SK-N-SH (cell line): ENCODE results near the gene MYO1H.

Source experiments
- NFIC ChIP-seq: IDR thresholded peaks from 2 replicates; pipeline ENCODE4 v1.4.0; 2012; ENCODE audit warnings: borderline replicate concordance
- POLR2AphosphoS5 ChIP-seq: IDR thresholded peaks from 2 replicates; pipeline ENCODE4 v1.6.1; 2012; ENCODE audit warnings: low read depth, low read length
- RAD21 ChIP-seq: IDR thresholded peaks from 2 replicates; pipeline ENCODE4 v1.6.1; 2012; ENCODE audit warnings: mild to moderate bottlenecking, low read length
- RXRA ChIP-seq: IDR thresholded peaks from 2 replicates; pipeline ENCODE4 v1.4.0; 2012; ENCODE audit warnings: low read depth, mild to moderate bottlenecking, borderline replicate concordance
- TF ChIP-seq, protein P1 (sequence below): fragments of 200-600 bp; sonication (generic); IDR thresholded peaks from 2 replicates; pipeline ENCODE4 v1.6.1; 2017; ENCODE audit warnings: antibody characterized with exemption, mild to moderate bottlenecking, moderate library complexity

DNA sequence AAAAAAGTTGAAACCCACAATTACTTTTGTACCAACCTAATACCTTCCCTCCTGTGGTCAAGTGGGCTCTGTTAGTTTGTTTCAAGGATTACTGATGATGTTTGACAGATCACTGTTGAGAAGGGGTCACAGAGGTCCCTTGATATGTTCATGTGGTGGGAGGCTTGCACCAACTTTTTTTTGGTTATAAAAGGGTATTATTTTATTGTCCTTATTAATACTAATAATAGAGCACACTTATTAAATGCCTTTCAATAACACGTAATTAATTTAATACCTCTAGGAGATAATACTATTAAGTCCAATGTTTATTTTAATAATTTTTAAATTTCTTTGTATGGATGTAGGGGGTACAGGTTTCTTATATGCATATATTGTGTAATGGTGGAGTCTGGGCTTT lies 134.2 kb downstream of the MYO1H start:
- TF ChIP-seq, protein P1, sequence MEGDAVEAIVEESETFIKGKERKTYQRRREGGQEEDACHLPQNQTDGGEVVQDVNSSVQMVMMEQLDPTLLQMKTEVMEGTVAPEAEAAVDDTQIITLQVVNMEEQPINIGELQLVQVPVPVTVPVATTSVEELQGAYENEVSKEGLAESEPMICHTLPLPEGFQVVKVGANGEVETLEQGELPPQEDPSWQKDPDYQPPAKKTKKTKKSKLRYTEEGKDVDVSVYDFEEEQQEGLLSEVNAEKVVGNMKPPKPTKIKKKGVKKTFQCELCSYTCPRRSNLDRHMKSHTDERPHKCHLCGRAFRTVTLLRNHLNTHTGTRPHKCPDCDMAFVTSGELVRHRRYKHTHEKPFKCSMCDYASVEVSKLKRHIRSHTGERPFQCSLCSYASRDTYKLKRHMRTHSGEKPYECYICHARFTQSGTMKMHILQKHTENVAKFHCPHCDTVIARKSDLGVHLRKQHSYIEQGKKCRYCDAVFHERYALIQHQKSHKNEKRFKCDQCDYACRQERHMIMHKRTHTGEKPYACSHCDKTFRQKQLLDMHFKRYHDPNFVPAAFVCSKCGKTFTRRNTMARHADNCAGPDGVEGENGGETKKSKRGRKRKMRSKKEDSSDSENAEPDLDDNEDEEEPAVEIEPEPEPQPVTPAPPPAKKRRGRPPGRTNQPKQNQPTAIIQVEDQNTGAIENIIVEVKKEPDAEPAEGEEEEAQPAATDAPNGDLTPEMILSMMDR, result no peak
- TF ChIP-seq NFIC (no peak), POLR2AphosphoS5 (no peak), RAD21 (no peak), RXRA (no peak)
